Measurements from ENCODE around the gene KIT. TPM values are rescaled to one million over a fixed set of nuclear protein-coding genes. Genes with fewer than 3 reads are reported as not detected.

Gene KIT
- total RNA-seq, 1 donor from 2014 or later, result 11.6 TPM

DNA sequence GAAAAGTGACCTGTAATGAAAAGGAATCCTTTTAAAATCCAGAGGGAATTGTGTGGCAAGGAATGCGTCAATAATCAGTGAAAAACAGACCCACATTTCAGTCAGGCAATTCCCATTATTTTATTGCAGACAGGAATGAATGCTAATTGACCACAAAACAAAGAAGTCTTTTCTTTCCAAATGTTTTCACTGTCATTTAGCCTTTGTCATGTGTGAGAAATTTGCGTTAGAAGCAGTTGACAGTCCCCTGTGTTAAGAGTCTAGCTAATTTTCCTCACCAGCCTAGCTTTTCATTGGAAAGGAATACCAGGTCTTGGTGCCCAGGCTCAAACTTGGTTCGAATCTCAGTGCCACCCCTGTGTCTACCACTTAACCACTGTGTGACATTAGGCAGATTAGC is 83.4 kb downstream of the KIT start:
- TF ChIP-seq, protein P1, sequence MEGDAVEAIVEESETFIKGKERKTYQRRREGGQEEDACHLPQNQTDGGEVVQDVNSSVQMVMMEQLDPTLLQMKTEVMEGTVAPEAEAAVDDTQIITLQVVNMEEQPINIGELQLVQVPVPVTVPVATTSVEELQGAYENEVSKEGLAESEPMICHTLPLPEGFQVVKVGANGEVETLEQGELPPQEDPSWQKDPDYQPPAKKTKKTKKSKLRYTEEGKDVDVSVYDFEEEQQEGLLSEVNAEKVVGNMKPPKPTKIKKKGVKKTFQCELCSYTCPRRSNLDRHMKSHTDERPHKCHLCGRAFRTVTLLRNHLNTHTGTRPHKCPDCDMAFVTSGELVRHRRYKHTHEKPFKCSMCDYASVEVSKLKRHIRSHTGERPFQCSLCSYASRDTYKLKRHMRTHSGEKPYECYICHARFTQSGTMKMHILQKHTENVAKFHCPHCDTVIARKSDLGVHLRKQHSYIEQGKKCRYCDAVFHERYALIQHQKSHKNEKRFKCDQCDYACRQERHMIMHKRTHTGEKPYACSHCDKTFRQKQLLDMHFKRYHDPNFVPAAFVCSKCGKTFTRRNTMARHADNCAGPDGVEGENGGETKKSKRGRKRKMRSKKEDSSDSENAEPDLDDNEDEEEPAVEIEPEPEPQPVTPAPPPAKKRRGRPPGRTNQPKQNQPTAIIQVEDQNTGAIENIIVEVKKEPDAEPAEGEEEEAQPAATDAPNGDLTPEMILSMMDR (IDR thresholded peaks at IDR 0.05), result no peak
- no peak for DNase-seq (ENCODE audit: extremely low spot score, unreplicated experiment)
- H3K36me3 Mint-ChIP-seq (ENCODE audit: unreplicated experiment), result peaks cover 10% of the 10 kb centered on the region

DNA sequence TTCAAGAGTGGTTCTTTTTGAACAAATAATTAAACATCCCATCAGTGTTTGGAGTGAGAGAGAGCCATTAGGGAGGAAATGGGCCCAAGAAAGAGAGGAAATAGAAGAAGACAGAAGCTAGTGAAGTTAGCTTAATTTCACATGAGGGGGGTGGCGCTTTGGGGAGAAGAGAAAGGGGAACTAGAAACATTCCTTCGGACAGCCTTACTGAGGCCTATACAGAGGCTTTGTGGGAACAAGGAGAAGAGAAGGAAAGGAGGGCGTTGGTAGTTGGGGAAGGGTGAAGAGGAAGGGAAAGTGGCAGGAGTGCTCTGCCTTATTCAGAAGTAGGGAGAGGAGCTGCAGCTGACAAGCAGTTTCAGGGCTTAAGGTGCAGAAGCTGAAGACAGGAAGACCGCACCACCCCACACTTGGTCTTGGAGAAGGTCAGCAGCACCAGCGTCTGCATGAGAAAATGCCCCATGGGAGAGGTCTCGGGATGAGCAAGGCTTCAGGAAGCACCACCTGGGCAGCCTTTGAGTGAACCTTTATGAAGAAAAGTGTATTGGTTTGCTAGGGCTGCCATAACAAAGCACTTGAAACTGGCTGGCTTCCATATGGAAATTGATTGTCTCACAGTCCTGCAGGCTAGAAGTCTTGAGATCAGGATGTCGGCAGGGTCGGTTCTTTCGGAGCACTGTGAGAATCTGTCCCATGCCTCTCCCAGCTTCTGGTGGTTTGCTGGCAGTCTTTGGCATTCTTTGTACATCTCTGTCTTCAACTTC is 85.1 kb downstream of the KIT start:
- Mint-ChIP-seq H3K4me1 (ENCODE audit: unreplicated experiment) (no peaks in the 10 kb centered on the region), H3K27me3 (ENCODE audit: unreplicated experiment) (no peaks in the 10 kb centered on the region), H3K36me3 (ENCODE audit: unreplicated experiment) (peaks cover 10% of the 10 kb centered on the region), H3K4me3 (ENCODE audit: unreplicated experiment) (no peak overlapping the region), H3K27ac (ENCODE audit: unreplicated experiment) (no peak overlapping the region), H3K9me3 (ENCODE audit: unreplicated experiment) (peaks cover 8% of the 10 kb centered on the region)
- DNase-seq (ENCODE audit: extremely low spot score, unreplicated experiment), result no peak
- TF ChIP-seq, protein P1 (IDR thresholded peaks at IDR 0.05), result no peak

More for the DNA sequence above, 83.4 kb downstream of the KIT start:
- H3K9me3 Mint-ChIP-seq (ENCODE audit: unreplicated experiment), result peaks cover 8% of the 10 kb centered on the region
- H3K4me1 Mint-ChIP-seq (ENCODE audit: unreplicated experiment), result no peaks in the 10 kb centered on the region
- H3K4me3 Mint-ChIP-seq (ENCODE audit: unreplicated experiment), result no peak overlapping the region
- H3K27ac Mint-ChIP-seq (ENCODE audit: unreplicated experiment), result no peak overlapping the region
- no peaks in the 10 kb centered on the region for H3K27me3 Mint-ChIP-seq (ENCODE audit: unreplicated experiment)

DNA sequence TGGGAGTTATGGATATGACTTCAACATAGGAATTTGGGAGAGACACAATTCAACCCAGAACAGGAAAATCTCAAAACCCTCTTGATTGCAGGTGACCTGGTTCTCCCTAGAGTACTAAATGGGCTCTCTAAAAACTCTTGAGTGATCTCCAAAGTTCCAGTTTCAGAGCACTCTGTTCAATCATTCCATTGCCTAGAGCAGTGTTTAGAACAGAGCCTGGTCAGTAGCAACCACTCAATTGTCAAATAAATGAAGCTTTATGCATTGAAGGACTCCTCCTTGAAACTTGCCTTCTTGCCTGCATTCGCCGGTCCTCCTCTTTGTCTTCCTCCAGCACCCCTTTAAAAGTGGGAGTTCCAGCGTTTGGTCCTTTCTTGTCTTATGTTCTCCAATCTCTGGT is 85.8 kb downstream of the KIT start:
- no peak overlapping the region for H3K4me3 Mint-ChIP-seq (ENCODE audit: unreplicated experiment)
- H3K27ac Mint-ChIP-seq (ENCODE audit: unreplicated experiment), result no peak overlapping the region
- DNase-seq (ENCODE audit: extremely low spot score, unreplicated experiment), result no peak
- H3K9me3 Mint-ChIP-seq (ENCODE audit: unreplicated experiment), result peaks cover 8% of the 10 kb centered on the region
- TF ChIP-seq, protein P1 (IDR thresholded peaks at IDR 0.05), result no peak
- no peaks in the 10 kb centered on the region for H3K27me3 Mint-ChIP-seq (ENCODE audit: unreplicated experiment)
- H3K4me1 Mint-ChIP-seq (ENCODE audit: unreplicated experiment), result no peaks in the 10 kb centered on the region
- H3K36me3 Mint-ChIP-seq (ENCODE audit: unreplicated experiment), result peaks cover 6% of the 10 kb centered on the region

DNA sequence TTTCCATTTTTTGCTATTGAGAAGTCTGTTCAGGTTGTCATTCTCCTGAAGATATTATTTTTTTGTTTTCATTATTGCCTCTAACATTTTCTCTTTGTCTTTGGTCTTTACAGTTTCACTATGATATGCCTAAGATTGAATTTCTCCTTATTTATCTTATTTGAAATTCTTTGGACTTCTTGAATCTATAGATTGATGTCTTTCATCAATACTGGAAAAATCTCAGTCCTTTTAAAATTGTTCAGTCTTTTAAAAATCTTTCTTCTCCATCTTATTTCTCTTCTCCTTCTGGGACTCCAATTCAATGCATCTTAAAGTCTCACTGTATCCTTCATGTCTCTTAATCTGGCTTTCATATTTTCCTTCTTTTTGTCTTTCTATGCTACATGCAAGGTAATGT is 86.7 kb downstream of the KIT start:
- TF ChIP-seq, protein P1 (IDR thresholded peaks at IDR 0.05), result no peak
- no peaks in the 10 kb centered on the region for H3K4me1 Mint-ChIP-seq (ENCODE audit: unreplicated experiment)
- peaks cover 6% of the 10 kb centered on the region for H3K36me3 Mint-ChIP-seq (ENCODE audit: unreplicated experiment)
- no peak overlapping the region for H3K27ac Mint-ChIP-seq (ENCODE audit: unreplicated experiment)
- peaks cover 8% of the 10 kb centered on the region for H3K9me3 Mint-ChIP-seq (ENCODE audit: unreplicated experiment)
- H3K4me3 Mint-ChIP-seq (ENCODE audit: unreplicated experiment), result no peak overlapping the region
- DNase-seq (ENCODE audit: extremely low spot score, unreplicated experiment), result no peak
- no peaks in the 10 kb centered on the region for H3K27me3 Mint-ChIP-seq (ENCODE audit: unreplicated experiment)

DNA sequence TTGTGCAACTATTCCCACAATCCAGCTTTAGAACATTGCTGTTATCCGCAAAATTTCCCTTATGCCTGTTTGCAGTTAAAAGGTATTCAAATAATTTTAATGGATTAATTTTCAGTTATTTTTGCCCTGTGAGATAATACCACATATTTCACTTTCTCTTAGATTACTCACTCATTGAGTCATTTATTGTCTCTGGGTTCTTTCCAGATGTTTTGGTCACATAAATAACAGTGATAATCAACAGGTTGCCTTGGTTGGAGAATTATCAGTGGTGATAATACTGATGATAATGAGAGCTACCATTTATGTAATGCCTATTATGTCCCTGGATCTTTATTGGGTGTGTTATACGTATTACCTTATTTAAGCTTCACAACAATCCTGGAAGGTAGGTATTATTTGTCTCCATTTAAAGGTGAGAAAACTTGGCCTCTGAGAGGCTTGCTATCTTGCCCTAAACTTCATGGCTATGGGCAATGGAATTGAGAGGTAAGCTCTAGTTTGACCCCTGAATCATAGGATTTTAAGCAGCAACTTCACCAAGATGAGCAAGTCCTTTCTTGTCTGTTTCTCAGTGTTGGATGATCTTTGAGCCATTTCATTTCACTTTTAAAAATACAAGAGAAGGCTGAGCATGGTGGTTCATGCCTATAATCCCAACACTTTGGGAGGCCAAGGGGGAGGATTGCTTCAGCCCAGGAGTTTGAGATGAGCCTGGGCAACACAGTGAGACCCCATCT is 87.4 kb downstream of the KIT start:
- TF ChIP-seq, protein P1 (IDR thresholded peaks at IDR 0.05), result no peak
- H3K27me3 Mint-ChIP-seq (ENCODE audit: unreplicated experiment), result no peaks in the 10 kb centered on the region
- no peaks in the 10 kb centered on the region for H3K4me1 Mint-ChIP-seq (ENCODE audit: unreplicated experiment)
- no peak for DNase-seq (ENCODE audit: extremely low spot score, unreplicated experiment)
- no peak overlapping the region for H3K4me3 Mint-ChIP-seq (ENCODE audit: unreplicated experiment)
- H3K9me3 Mint-ChIP-seq (ENCODE audit: unreplicated experiment), result peaks cover 8% of the 10 kb centered on the region
- no peak overlapping the region for H3K27ac Mint-ChIP-seq (ENCODE audit: unreplicated experiment)
- H3K36me3 Mint-ChIP-seq (ENCODE audit: unreplicated experiment), result peaks cover 6% of the 10 kb centered on the region
